IPS DF 6.9 (cell line): ENCODE results near the gene OR6K3.
"Not testable (repeated sequence)": the region's sequence is repeated elsewhere in the genome, so short reads cannot be mapped to it uniquely, and the experiment has no call there.

Experiments
- DNase-seq: peaks from one replicate; pipeline ENCODE4 v3.0.0-alpha.2; 2013; ENCODE audit warnings: low read depth, low spot score
- H3K27ac ChIP-seq: one replicate; pipeline ENCODE4 v1.5.1; 2013; ENCODE audit warnings: low read length, control low read depth
- H3K27me3 ChIP-seq: 2 replicates; pipeline ENCODE4 v1.6.1; 2013; ENCODE audit warnings: mild to moderate bottlenecking, low read length; ENCODE audit not compliant: control insufficient read depth, insufficient read depth
- H3K36me3 ChIP-seq: 2 replicates; pipeline ENCODE4 v1.6.1; 2013; ENCODE audit warnings: low read length; ENCODE audit not compliant: control insufficient read depth, insufficient read depth
- H3K4me1 ChIP-seq: 2 replicates; pipeline ENCODE4 v1.6.1; 2013; ENCODE audit warnings: low read length; ENCODE audit not compliant: control insufficient read depth, insufficient read depth
- H3K4me3 ChIP-seq: 2 replicates; pipeline ENCODE4 v1.5.1; 2013; ENCODE audit warnings: mild to moderate bottlenecking, low read length
- H3K9me3 ChIP-seq: 2 replicates; pipeline ENCODE4 v1.6.1; 2013; ENCODE audit warnings: low read length, inconsistent platforms; ENCODE audit not compliant: control insufficient read depth, insufficient read depth
- WGBS: extraction: QIAGEN DNeasy Blood & Tissue Kit; methylation state at CpG from one replicate; pipeline ENCODE4 v1.1.7; 2013; ENCODE audit warnings: mixed read lengths, missing lambda C conversion rate; ENCODE audit not compliant: insufficient read length, insufficient coverage; 5-methylcytosine and 5-hydroxymethylcytosine counted together

The OR6K3 gene

GRCh38 chr1:158688343-158688742 lies 32.2 kb downstream of the OR6K3 start:
- not testable (repeated sequence) for H3K4me3 ChIP-seq, H3K27ac ChIP-seq, H3K4me1 ChIP-seq, H3K27me3 ChIP-seq, H3K36me3 ChIP-seq, DNase-seq, H3K9me3 ChIP-seq
- WGBS: no CpG with 5 or more reads among the region's 1 CpG

GRCh38 chr1:158687037-158687436 lies 33.5 kb downstream of the OR6K3 start:
- no peaks in the 10 kb centered on the region for H3K27me3 ChIP-seq
- no peak overlapping the region for H3K27ac ChIP-seq
- no peak overlapping the region for H3K4me3 ChIP-seq
- no peaks in the 10 kb centered on the region for H3K9me3 ChIP-seq
- no peaks in the 10 kb centered on the region for H3K4me1 ChIP-seq
- H3K36me3 ChIP-seq: no peaks in the 10 kb centered on the region
- DNase-seq: no peak

GRCh38 chr1:158686111-158687009 lies 34.2 kb downstream of the OR6K3 start, which contains the start of gene SPTA1:
Gene SPTA1, minus strand, starts transcription at chr1:158686715. Its CDS starts 198 bp downstream, at chr1:158686517.
- Histone ChIP-seq H3K4me3 (no peak within 1 kb of the TSS), H3K27me3 (no peaks in the 10 kb centered on the region), H3K36me3 (no peaks in the 10 kb centered on the region), H3K4me1 (no peaks in the 10 kb centered on the region), H3K9me3 (no peaks in the 10 kb centered on the region), H3K27ac (no peak within 1 kb of the TSS)
- DNase-seq: no peak
- no CpG with 5 or more reads among the region's 7 CpGs for WGBS

GRCh38 chr1:158685085-158685484 lies 35.4 kb downstream of the OR6K3 start:
- Histone ChIP-seq H3K27ac (no peak overlapping the region), H3K4me3 (no peak overlapping the region), H3K9me3 (no peaks in the 10 kb centered on the region), H3K27me3 (no peaks in the 10 kb centered on the region), H3K36me3 (no peaks in the 10 kb centered on the region), H3K4me1 (no peaks in the 10 kb centered on the region)
- DNase-seq: no peak
- WGBS: no CpG with 5 or more reads among the region's 7 CpGs

- WGBS: no CpG with 5 or more reads among the region's 2 CpGs
- no peaks in the 10 kb centered on the region for H3K9me3 ChIP-seq
- no peak for DNase-seq
- H3K27ac ChIP-seq: no peak overlapping the region
- H3K27me3 ChIP-seq: no peaks in the 10 kb centered on the region
- no peaks in the 10 kb centered on the region for H3K36me3 ChIP-seq
- no peak overlapping the region for H3K4me3 ChIP-seq
- H3K4me1 ChIP-seq: no peaks in the 10 kb centered on the region
Measured at GRCh38 chr1:158681606-158682005, 38.9 kb downstream of the OR6K3 start.

- Histone ChIP-seq H3K36me3 (no peaks in the 10 kb centered on the region), H3K27me3 (no peaks in the 10 kb centered on the region), H3K9me3 (no peaks in the 10 kb centered on the region), H3K4me3 (no peak overlapping the region), H3K4me1 (no peaks in the 10 kb centered on the region), H3K27ac (no peak overlapping the region)
- DNase-seq: no peak
- no CpG with 5 or more reads among the region's 1 CpG for WGBS
Measured at GRCh38 chr1:158679289-158679688, 41.2 kb downstream of the OR6K3 start.

- Histone ChIP-seq H3K36me3 (no peaks in the 10 kb centered on the region), H3K27me3 (no peaks in the 10 kb centered on the region), H3K27ac (no peak overlapping the region), H3K9me3 (no peaks in the 10 kb centered on the region), H3K4me3 (no peak overlapping the region), H3K4me1 (no peaks in the 10 kb centered on the region)
- DNase-seq: no peak
- WGBS: no CpG with 5 or more reads among the region's 4 CpGs
Measured at GRCh38 chr1:158675563-158676323, 44.8 kb downstream of the OR6K3 start.

- H3K4me1 ChIP-seq: no peaks in the 10 kb centered on the region
- H3K4me3 ChIP-seq: no peak overlapping the region
- no peaks in the 10 kb centered on the region for H3K9me3 ChIP-seq
- H3K36me3 ChIP-seq: no peaks in the 10 kb centered on the region
- no CpG with 5 or more reads among the region's 7 CpGs for WGBS
- DNase-seq: no peak
- no peaks in the 10 kb centered on the region; the same call in 1 of the 2 replicates for H3K27me3 ChIP-seq
- no peak overlapping the region for H3K27ac ChIP-seq
Measured at GRCh38 chr1:158674302-158674701, 46.2 kb downstream of the OR6K3 start.
